Ishikawa (cell line): ENCODE data around the gene HOXA11.

Experiments
- CEBPB ChIP-seq: IDR thresholded peaks from 2 replicates; pipeline ENCODE4 v1.6.1; 2012
- CREB1 ChIP-seq: IDR thresholded peaks from 2 replicates; pipeline ENCODE4 v1.6.1; 2012; ENCODE audit warnings: low read depth
- EGR1 ChIP-seq: IDR thresholded peaks from 2 replicates; pipeline ENCODE4 v1.6.1; 2012
- EP300 ChIP-seq: IDR thresholded peaks from 2 replicates; pipeline ENCODE4 v1.6.1; 2012; ENCODE audit warnings: borderline replicate concordance
- FOXM1 ChIP-seq: IDR thresholded peaks from 2 replicates; pipeline ENCODE4 v1.6.1; 2012; ENCODE audit warnings: low read depth, borderline replicate concordance
- MAX ChIP-seq: IDR thresholded peaks from 2 replicates; pipeline ENCODE4 v1.6.1; 2012
- NFIC ChIP-seq: IDR thresholded peaks from 2 replicates; pipeline ENCODE4 v1.6.1; 2012
- RAD21 ChIP-seq: IDR thresholded peaks from 2 replicates; pipeline ENCODE4 v1.6.1; 2012; ENCODE audit warnings: low read depth
- TAF1 ChIP-seq: IDR thresholded peaks from 2 replicates; pipeline ENCODE4 v1.6.1; 2012; ENCODE audit warnings: low read depth, mild to moderate bottlenecking
- TCF12 ChIP-seq: IDR thresholded peaks from 2 replicates; pipeline ENCODE4 v1.6.1; 2012; ENCODE audit warnings: low read depth
- TEAD4 ChIP-seq: IDR thresholded peaks from 2 replicates; pipeline ENCODE4 v1.6.1; 2012
- YY1 ChIP-seq: IDR thresholded peaks from 2 replicates; pipeline ENCODE4 v1.6.1; 2012; ENCODE audit warnings: low read depth
- ZBTB7A ChIP-seq: IDR thresholded peaks from 2 replicates; pipeline ENCODE4 v1.6.1; 2012; ENCODE audit warnings: low read depth
- TF ChIP-seq, protein P1 (sequence below): IDR thresholded peaks from 2 replicates; pipeline ENCODE4 v1.6.1; 2012
- TF ChIP-seq, protein P2 (sequence below): IDR thresholded peaks from 2 replicates; pipeline ENCODE4 v1.6.1; 2012; ENCODE audit warnings: low read depth, mild to moderate bottlenecking

HOXA11 gene

DNA sequence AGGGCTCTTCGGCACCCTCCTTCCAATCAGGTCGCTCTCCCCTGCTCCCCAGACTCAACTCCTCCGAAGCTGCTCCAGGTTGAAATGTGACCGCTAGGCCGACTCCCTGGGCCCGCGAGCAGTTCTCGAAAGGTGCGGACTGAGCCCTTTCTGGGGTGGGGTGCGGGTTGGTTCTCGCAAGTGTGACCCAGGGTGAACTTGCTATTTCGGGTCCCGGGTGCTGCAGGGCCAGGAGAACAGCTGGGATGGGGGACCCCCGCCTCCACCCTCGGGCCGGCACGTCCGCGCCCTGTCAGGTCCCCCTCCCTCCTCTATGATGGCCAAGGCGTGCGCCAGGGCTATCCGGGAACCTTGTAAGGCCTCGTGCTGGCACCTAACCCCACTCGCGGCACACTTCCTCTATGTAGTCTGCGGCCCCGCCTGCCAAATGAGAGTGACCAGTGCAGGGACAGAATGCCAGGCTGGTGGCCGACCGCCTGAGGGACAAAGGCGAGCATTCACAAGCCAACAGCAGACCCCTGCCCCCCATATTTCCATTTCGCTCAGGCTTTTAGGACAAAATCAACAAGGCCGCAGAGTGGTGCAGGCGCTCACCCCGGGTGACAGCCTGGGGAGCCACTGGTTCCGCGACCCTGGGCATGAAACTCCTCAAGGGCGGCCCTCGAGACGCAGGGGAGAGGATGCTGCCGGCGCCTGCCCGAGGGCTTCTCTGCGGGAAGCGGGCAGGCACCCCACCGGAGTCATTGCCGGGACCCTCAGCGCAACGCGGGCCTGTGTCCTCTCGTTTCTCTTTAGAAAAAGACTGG, 28.6 kb upstream of the HOXA11 start:
- no peak for TF ChIP-seq YY1
- no peak for TF ChIP-seq TAF1
- TF ChIP-seq FOXM1 = no peak
- TF ChIP-seq CREB1 = no peak
- TF ChIP-seq, protein P1, sequence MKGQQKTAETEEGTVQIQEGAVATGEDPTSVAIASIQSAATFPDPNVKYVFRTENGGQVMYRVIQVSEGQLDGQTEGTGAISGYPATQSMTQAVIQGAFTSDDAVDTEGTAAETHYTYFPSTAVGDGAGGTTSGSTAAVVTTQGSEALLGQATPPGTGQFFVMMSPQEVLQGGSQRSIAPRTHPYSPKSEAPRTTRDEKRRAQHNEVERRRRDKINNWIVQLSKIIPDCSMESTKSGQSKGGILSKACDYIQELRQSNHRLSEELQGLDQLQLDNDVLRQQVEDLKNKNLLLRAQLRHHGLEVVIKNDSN = no peak
- no peak for TF ChIP-seq TEAD4
- TF ChIP-seq MAX = no peak
- TF ChIP-seq CEBPB = no peak
- no peak for TF ChIP-seq EP300
- TF ChIP-seq NFIC = no peak
- TF ChIP-seq, protein P2, sequence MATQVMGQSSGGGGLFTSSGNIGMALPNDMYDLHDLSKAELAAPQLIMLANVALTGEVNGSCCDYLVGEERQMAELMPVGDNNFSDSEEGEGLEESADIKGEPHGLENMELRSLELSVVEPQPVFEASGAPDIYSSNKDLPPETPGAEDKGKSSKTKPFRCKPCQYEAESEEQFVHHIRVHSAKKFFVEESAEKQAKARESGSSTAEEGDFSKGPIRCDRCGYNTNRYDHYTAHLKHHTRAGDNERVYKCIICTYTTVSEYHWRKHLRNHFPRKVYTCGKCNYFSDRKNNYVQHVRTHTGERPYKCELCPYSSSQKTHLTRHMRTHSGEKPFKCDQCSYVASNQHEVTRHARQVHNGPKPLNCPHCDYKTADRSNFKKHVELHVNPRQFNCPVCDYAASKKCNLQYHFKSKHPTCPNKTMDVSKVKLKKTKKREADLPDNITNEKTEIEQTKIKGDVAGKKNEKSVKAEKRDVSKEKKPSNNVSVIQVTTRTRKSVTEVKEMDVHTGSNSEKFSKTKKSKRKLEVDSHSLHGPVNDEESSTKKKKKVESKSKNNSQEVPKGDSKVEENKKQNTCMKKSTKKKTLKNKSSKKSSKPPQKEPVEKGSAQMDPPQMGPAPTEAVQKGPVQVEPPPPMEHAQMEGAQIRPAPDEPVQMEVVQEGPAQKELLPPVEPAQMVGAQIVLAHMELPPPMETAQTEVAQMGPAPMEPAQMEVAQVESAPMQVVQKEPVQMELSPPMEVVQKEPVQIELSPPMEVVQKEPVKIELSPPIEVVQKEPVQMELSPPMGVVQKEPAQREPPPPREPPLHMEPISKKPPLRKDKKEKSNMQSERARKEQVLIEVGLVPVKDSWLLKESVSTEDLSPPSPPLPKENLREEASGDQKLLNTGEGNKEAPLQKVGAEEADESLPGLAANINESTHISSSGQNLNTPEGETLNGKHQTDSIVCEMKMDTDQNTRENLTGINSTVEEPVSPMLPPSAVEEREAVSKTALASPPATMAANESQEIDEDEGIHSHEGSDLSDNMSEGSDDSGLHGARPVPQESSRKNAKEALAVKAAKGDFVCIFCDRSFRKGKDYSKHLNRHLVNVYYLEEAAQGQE = no peak
- TF ChIP-seq RAD21 = no peak
- no peak for TF ChIP-seq TCF12
- no peak for TF ChIP-seq ZBTB7A
- TF ChIP-seq EGR1 = no peak

- TF ChIP-seq ZBTB7A = no peak
- no peak for TF ChIP-seq EP300
- TF ChIP-seq MAX = no peak
- TF ChIP-seq, protein P1 = no peak
- no peak for TF ChIP-seq TAF1
Observed at GRCh38 chr7:27212497-27213432, 27.7 kb upstream of the HOXA11 start.

DNA sequence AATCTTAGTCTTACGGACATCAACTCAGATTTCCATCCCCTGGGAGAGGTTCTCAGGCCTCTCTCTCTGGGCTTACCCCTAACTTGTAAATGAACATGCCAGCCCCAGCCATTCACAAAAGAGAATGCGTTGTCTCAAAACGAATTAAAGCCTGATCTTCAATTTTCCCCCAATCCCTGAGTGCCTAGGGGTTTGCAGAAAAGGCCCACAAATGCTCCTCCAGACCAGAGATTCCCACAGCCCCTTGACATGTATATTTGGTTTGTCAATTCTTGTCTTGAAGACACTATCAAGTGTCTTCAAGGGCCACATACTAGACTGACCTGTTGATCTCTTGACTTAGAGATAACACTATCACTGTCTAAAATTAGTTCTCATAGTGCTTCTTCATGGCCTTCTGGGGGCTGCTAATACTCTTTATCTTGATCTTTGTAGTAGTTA, 26.8 kb upstream of the HOXA11 start:
- TF ChIP-seq, protein P1 = no peak
- TF ChIP-seq EP300 (no peak), TCF12 (no peak), TAF1 (no peak), EGR1 (no peak), NFIC (no peak), YY1 (no peak), ZBTB7A (no peak), FOXM1 (no peak), MAX (no peak), CREB1 (no peak)
- TF ChIP-seq, protein P2 = no peak

GRCh38 chr7:27211084-27211446, 26.0 kb upstream of the HOXA11 start:
- TF ChIP-seq NFIC = no peak
- no peak for TF ChIP-seq RAD21
- no peak for TF ChIP-seq MAX
- no peak for TF ChIP-seq TEAD4
- TF ChIP-seq, protein P2 = no peak
- TF ChIP-seq CEBPB = no peak
- TF ChIP-seq EGR1 = no peak
- TF ChIP-seq EP300 = no peak
- no peak for TF ChIP-seq TAF1
- no peak for TF ChIP-seq TCF12
- TF ChIP-seq CREB1 = no peak
- TF ChIP-seq ZBTB7A = no peak
- no peak for TF ChIP-seq FOXM1
- TF ChIP-seq YY1 = no peak
- TF ChIP-seq, protein P1 = no peak
